Heart left ventricle (tissue), 13 donors: ENCODE measurements around the gene U2SURP.

ENCODE experiments used
- CTCF ChIP-seq, 12 donors: fragments of 200-600 bp; sonication (generic) in 4 of 12; IDR thresholded peaks; one replicate each; pipeline versions ENCODE4 v1.5.0 to v1.8.0; 2018 to 2022; ENCODE audit warnings: antibody characterized with exemption in 12 of 12, mild to moderate bottlenecking in 5 of 12
- POLR2A ChIP-seq, 2 donors: fragments of 450-650 bp; IDR thresholded peaks; one replicate each; pipeline ENCODE4 v1.6.1; 2017; ENCODE audit warnings: antibody characterized with exemption in 2 of 2, mild to moderate bottlenecking in 2 of 2, moderate library complexity in 2 of 2
- donor health status: ischemic (EF 13 %, LVEDD 7.1; RV severe dilation, severe dysfunction).
- donor health status: DM: no; HTN: yes; CAD: no.
- donor health status: DM: no; HTN: no; CAD: no.
- donor health status: ischemic (EF 25% LVEDD 6.9; RV normal size, moderate dysfunction).
- donor health status: ischemic (EF 25% LVEDD 5.7; RV mildly dilated, moderate dysfunction).
- donor health status: ischemic (EF 35%, LVEDD 5.7; RV mildly dilated, moderate dysfunction).
- donor health status: nonischemic (EF 11% LVEDD 7.7; RV severe dilation, severe dysfunction).
- donor health status: DM: yes; HTN: yes; CAD: no.
- donor health status: PGD.
- donor health status: ischemic (EF 29% LVEDD 5.4; RV normal size, mild dysfunction).
- donor health status: nonischemic (EF 23%, LVEDD 6.1; RV moderate dilation, normal function).

GRCh38 chr3:142962175-142962519 lies 39.2 kb upstream of the U2SURP start:
- TF ChIP-seq CTCF (IDR thresholded peaks at IDR 0.05) (no peak), POLR2A (IDR thresholded peaks at IDR 0.05) (no peak)
